ENCODE results near the gene CDC42EP5. TPM values are rescaled to one million over a fixed set of nuclear protein-coding genes. Genes with fewer than 3 reads are reported as not detected.

The CDC42EP5 gene
- total RNA-seq, 1 experiment from 2014 or later = 11.5 TPM

DNA sequence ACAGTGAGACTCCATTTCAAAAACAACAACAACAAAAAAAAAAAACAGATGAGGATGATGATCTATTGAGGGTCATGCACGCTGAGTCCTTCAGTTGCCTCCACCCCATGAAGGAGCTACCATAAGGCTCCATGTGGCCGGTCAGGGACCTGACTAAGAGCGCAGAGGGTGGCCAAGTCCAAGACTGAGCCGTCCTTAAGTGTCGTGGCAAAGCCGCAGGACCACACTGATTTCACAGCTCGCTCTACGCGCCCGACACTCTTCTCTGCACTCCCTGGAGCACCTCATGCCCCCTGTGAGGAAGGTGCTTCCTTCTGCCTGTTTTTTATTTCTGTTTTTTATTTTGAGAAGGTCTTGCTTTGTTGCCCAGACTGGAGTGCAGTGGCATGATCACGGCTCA lies 45.5 kb downstream of the CDC42EP5 start:
- Mint-ChIP-seq H3K4me1 (peaks cover 17% of the 10 kb centered on the region), H3K36me3 (peaks cover 12% of the 10 kb centered on the region), H3K4me3 (no peak overlapping the region), H3K27ac (no peak overlapping the region), H3K27me3 (ENCODE audit: low read depth) (peaks cover 41% of the 10 kb centered on the region), H3K9me3 (no peaks in the 10 kb centered on the region)
- DNase-seq (ENCODE audit: low spot score) = no peak
- POLR2A ChIA-PET = no interaction called here
- CTCF ChIA-PET = interaction anchor here (1.1 to 5.8 kb wide), 5 partner anchors 7 to 73 kb away, joined by 3 to 58 read pairs (median 46); partner anchors contain the start of gene TTYH1
- no peak for TF ChIP-seq ZNF416 (CRISPR knock-in tag; IDR thresholded peaks at IDR 0.05)
- TF ChIP-seq RELA (CRISPR knock-in tag; IDR thresholded peaks at IDR 0.05; ENCODE audit: borderline replicate concordance) = no peak
- TF ChIP-seq, protein P1, sequence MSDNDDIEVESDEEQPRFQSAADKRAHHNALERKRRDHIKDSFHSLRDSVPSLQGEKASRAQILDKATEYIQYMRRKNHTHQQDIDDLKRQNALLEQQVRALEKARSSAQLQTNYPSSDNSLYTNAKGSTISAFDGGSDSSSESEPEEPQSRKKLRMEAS (CRISPR knock-in tag; IDR thresholded peaks at IDR 0.05) = no peak
- no peak for TF ChIP-seq ZNF671 (CRISPR knock-in tag; IDR thresholded peaks at IDR 0.05)
- TF ChIP-seq CREB1 (CRISPR knock-in tag; IDR thresholded peaks at IDR 0.05) = no peak
- no peak for TF ChIP-seq SMAD3 (CRISPR knock-in tag; IDR thresholded peaks at IDR 0.05; ENCODE audit: borderline replicate concordance)
- no peak for TF ChIP-seq NFYB (CRISPR knock-in tag; conservative IDR thresholded peaks at IDR 0.05; ENCODE audit: low read depth)
- TF ChIP-seq, protein P2, sequence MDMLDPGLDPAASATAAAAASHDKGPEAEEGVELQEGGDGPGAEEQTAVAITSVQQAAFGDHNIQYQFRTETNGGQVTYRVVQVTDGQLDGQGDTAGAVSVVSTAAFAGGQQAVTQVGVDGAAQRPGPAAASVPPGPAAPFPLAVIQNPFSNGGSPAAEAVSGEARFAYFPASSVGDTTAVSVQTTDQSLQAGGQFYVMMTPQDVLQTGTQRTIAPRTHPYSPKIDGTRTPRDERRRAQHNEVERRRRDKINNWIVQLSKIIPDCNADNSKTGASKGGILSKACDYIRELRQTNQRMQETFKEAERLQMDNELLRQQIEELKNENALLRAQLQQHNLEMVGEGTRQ (CRISPR knock-in tag; IDR thresholded peaks at IDR 0.05) = no peak
- TF ChIP-seq ESRRA (CRISPR knock-in tag; IDR thresholded peaks at IDR 0.05; ENCODE audit: borderline replicate concordance) = no peak
- no peak for TF ChIP-seq TCF7 (CRISPR knock-in tag; IDR thresholded peaks at IDR 0.05; ENCODE audit: low read depth)
- no peak for TF ChIP-seq RORB (CRISPR knock-in tag; IDR thresholded peaks at IDR 0.05)
- TF ChIP-seq, protein P3, sequence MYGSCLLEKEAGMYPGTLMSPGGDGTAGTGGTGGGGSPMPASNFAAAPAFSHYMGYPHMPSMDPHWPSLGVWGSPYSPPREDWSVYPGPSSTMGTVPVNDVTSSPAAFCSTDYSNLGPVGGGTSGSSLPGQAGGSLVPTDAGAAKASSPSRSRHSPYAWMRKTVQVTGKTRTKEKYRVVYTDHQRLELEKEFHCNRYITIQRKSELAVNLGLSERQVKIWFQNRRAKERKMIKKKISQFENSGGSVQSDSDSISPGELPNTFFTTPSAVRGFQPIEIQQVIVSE (CRISPR knock-in tag; IDR thresholded peaks at IDR 0.05; ENCODE audit: borderline replicate concordance) = no peak
- TF ChIP-seq CREM (CRISPR knock-in tag; IDR thresholded peaks at IDR 0.05) = no peak
- TF ChIP-seq, protein P4, sequence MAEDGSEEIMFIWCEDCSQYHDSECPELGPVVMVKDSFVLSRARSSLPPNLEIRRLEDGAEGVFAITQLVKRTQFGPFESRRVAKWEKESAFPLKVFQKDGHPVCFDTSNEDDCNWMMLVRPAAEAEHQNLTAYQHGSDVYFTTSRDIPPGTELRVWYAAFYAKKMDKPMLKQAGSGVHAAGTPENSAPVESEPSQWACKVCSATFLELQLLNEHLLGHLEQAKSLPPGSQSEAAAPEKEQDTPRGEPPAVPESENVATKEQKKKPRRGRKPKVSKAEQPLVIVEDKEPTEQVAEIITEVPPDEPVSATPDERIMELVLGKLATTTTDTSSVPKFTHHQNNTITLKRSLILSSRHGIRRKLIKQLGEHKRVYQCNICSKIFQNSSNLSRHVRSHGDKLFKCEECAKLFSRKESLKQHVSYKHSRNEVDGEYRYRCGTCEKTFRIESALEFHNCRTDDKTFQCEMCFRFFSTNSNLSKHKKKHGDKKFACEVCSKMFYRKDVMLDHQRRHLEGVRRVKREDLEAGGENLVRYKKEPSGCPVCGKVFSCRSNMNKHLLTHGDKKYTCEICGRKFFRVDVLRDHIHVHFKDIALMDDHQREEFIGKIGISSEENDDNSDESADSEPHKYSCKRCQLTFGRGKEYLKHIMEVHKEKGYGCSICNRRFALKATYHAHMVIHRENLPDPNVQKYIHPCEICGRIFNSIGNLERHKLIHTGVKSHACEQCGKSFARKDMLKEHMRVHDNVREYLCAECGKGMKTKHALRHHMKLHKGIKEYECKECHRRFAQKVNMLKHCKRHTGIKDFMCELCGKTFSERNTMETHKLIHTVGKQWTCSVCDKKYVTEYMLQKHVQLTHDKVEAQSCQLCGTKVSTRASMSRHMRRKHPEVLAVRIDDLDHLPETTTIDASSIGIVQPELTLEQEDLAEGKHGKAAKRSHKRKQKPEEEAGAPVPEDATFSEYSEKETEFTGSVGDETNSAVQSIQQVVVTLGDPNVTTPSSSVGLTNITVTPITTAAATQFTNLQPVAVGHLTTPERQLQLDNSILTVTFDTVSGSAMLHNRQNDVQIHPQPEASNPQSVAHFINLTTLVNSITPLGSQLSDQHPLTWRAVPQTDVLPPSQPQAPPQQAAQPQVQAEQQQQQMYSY (CRISPR knock-in tag; IDR thresholded peaks at IDR 0.05) = no peak
- TF ChIP-seq TEAD1 (CRISPR knock-in tag; IDR thresholded peaks at IDR 0.05) = no peak
- no peak for TF ChIP-seq SOX15 (CRISPR knock-in tag; IDR thresholded peaks at IDR 0.05)
- TF ChIP-seq GABPB1 (CRISPR knock-in tag; IDR thresholded peaks at IDR 0.05) = no peak
- no peak for TF ChIP-seq GTF2I (CRISPR knock-in tag; conservative IDR thresholded peaks at IDR 0.05)
- TF ChIP-seq, protein P5, sequence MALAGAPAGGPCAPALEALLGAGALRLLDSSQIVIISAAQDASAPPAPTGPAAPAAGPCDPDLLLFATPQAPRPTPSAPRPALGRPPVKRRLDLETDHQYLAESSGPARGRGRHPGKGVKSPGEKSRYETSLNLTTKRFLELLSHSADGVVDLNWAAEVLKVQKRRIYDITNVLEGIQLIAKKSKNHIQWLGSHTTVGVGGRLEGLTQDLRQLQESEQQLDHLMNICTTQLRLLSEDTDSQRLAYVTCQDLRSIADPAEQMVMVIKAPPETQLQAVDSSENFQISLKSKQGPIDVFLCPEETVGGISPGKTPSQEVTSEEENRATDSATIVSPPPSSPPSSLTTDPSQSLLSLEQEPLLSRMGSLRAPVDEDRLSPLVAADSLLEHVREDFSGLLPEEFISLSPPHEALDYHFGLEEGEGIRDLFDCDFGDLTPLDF (CRISPR knock-in tag; IDR thresholded peaks at IDR 0.05) = no peak
- TF ChIP-seq OVOL2 (CRISPR knock-in tag; IDR thresholded peaks at IDR 0.05; ENCODE audit: borderline replicate concordance) = no peak
- ATAC-seq = no peak

DNA sequence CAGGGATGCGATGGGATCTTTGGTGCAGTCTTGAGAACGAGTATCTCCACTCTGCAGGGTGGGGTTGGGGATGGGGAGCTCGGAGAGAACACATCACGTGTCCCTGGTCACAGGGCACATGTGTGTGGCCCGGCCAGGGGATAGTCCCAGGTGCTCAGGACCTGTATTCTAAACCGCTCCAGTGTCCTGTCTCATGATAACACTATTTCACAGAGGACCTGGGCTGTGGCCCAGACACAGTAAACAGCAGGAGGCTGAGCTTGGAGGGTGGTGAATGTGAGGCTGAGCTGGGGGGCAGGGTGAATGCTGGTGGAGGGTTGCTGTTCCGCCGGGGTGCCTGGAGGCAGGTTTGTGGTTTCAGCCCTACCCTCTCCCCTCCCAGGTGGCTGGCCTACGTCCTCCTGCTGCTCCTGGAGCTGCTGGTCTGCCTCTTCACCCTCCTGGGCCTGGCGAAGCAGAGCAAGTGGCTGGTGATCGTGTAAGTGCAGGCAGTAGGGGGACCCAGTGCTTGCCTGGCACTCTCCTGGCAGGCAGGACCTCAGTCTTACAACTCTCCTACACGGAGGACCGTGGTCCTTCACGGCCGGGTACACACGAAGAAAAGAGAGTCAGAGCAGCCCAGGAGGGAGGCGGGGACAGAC lies 46.7 kb downstream of the CDC42EP5 start:
- Mint-ChIP-seq H3K9me3 (no peaks in the 10 kb centered on the region), H3K4me1 (peaks cover 25% of the 10 kb centered on the region), H3K27me3 (ENCODE audit: low read depth) (peaks cover 32% of the 10 kb centered on the region), H3K4me3 (no peak overlapping the region), H3K27ac (no peak overlapping the region), H3K36me3 (peaks cover 12% of the 10 kb centered on the region)
- DNase-seq (ENCODE audit: low spot score) = no peak
- ChIA-PET POLR2A (no interaction called here), CTCF (interaction anchor here (1.3 kb wide), 1 partner anchor 14 kb away, joined by 6 read pairs; no protein-coding TSS in a partner anchor)
- ATAC-seq = no peak
- no peak for TF ChIP-seq OVOL2 (CRISPR knock-in tag; IDR thresholded peaks at IDR 0.05; ENCODE audit: borderline replicate concordance)
- no peak for TF ChIP-seq NR1H2 (CRISPR knock-in tag; IDR thresholded peaks at IDR 0.05)
- no peak for TF ChIP-seq SMAD3 (CRISPR knock-in tag; IDR thresholded peaks at IDR 0.05; ENCODE audit: borderline replicate concordance)
- TF ChIP-seq, protein P4 (CRISPR knock-in tag; IDR thresholded peaks at IDR 0.05) = no peak
- TF ChIP-seq ZNF317 (CRISPR knock-in tag; IDR thresholded peaks at IDR 0.05; ENCODE audit: borderline replicate concordance, low read depth) = no peak
- no peak for TF ChIP-seq ZNF138 (CRISPR knock-in tag; conservative IDR thresholded peaks at IDR 0.05)
- TF ChIP-seq, protein P6, sequence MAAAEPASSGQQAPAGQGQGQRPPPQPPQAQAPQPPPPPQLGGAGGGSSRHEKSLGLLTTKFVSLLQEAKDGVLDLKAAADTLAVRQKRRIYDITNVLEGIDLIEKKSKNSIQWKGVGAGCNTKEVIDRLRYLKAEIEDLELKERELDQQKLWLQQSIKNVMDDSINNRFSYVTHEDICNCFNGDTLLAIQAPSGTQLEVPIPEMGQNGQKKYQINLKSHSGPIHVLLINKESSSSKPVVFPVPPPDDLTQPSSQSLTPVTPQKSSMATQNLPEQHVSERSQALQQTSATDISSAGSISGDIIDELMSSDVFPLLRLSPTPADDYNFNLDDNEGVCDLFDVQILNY (CRISPR knock-in tag; IDR thresholded peaks at IDR 0.05) = no peak
- no peak for TF ChIP-seq CBFB (CRISPR knock-in tag; IDR thresholded peaks at IDR 0.05; ENCODE audit: low read depth)
